GM10248 (cell line): ENCODE results near the gene TCF12.

Experiments used
- CTCF ChIA-PET: fragments of 300-600 bp; sonication (Branson Sonifier 250); formaldehyde crosslinking; extraction: SDS; loops from one replicate; lab custom pipeline; 2021; ENCODE audit warnings: antibody characterized with exemption; lab: Yijun Ruan, JAX
- POLR2A ChIA-PET: fragments of 350-650 bp; sonication (Branson Sonifier 250); formaldehyde crosslinking; extraction: SDS; loops from one replicate; lab custom pipeline; 2020; ENCODE audit warnings: antibody characterized with exemption; lab: Yijun Ruan, JAX
- DNase-seq: peaks from one replicate; pipeline ENCODE4 v3.0.0; 2012; ENCODE audit errors: extremely low spot score
- CTCF ChIP-seq: IDR thresholded peaks from 2 replicates; pipeline ENCODE4 v1.5.1; 2012; ENCODE audit warnings: mild to moderate bottlenecking, low read depth; ENCODE audit errors: extremely low read depth, missing control alignments, control extremely low read depth

TCF12 gene

GRCh38 chr15:57112178-57112577 lies 193.7 kb downstream of the TCF12 start:
- POLR2A ChIA-PET, result no interaction called here
- CTCF ChIA-PET, result interaction anchor here (0.7 to 2.1 kb wide), 5 partner anchors 10 to 194 kb away, joined by 3 to 5 read pairs (median 3); no protein-coding TSS in a partner anchor

GRCh38 chr15:57114070-57114469 lies 195.6 kb downstream of the TCF12 start:
- CTCF ChIA-PET, result interaction anchor here (1.1 to 2.8 kb wide), 5 partner anchors 9 to 121 kb away, joined by 3 to 13 read pairs (median 5); no protein-coding TSS in a partner anchor
- no peak for DNase-seq
- POLR2A ChIA-PET, result no interaction called here
- TF ChIP-seq CTCF, result no peak

More at GRCh38 chr15:57112178-57112577, 193.7 kb downstream of the TCF12 start:
- no peak for DNase-seq
- TF ChIP-seq CTCF, result no peak

GRCh38 chr15:57118013-57118799 lies 199.8 kb downstream of the TCF12 start:
- TF ChIP-seq CTCF, result no peak
- POLR2A ChIA-PET, result no interaction called here
- DNase-seq, result no peak
- CTCF ChIA-PET, result interaction anchor here (1.0 to 2.5 kb wide), 4 partner anchors 12 to 188 kb away, joined by 3 to 12 read pairs (median 5); no protein-coding TSS in a partner anchor

GRCh38 chr15:57122080-57122840 lies 203.8 kb downstream of the TCF12 start:
- ChIA-PET POLR2A (no interaction called here), CTCF (interaction anchor here (1.0 to 3.5 kb wide), 4 partner anchors 8 to 205 kb away, joined by 3 to 13 read pairs (median 4); no protein-coding TSS in a partner anchor)
- no peak for DNase-seq
- TF ChIP-seq CTCF, result no peak

- ChIA-PET CTCF (interaction anchor here (0.8 to 3.5 kb wide), 5 partner anchors 10 to 23 kb away, joined by 3 to 13 read pairs (median 3); no protein-coding TSS in a partner anchor), POLR2A (no interaction called here)
- no peak for TF ChIP-seq CTCF
- no peak for DNase-seq
Measured at GRCh38 chr15:57124036-57124435, 205.6 kb downstream of the TCF12 start.

GRCh38 chr15:57129064-57129463 lies 210.6 kb downstream of the TCF12 start:
- CTCF ChIA-PET, result interaction anchor here (1.2 to 7.9 kb wide), 4 partner anchors 8 to 18 kb away, joined by 3 to 55 read pairs (median 6); no protein-coding TSS in a partner anchor
- POLR2A ChIA-PET, result no interaction called here
- DNase-seq, result no peak
- no peak for TF ChIP-seq CTCF
